Suprapubic skin (tissue), 4 donors: ENCODE measurements around the gene CDH13. TPM values are rescaled to one million over a fixed set of nuclear protein-coding genes. Genes with fewer than 3 reads are reported as not detected.

Experiments
- DNase-seq, 2 donors: peaks; one replicate each; pipeline ENCODE4 v3.0.0-alpha.2; 2019; ENCODE audit warnings: low spot score in 2 of 2
- H3K27ac ChIP-seq: fragments of 200-600 bp; sonication (generic); one replicate; pipeline ENCODE4 v1.5.1; 2019
- H3K27me3 ChIP-seq: fragments of 200-600 bp; sonication (generic); one replicate; pipeline ENCODE4 v1.5.1; 2019
- H3K36me3 ChIP-seq: fragments of 200-600 bp; sonication (generic); one replicate; pipeline ENCODE4 v1.5.1; 2019
- H3K4me1 ChIP-seq: fragments of 200-600 bp; sonication (generic); one replicate; pipeline ENCODE4 v1.5.1; 2019
- H3K4me3 ChIP-seq: fragments of 200-600 bp; sonication (generic); one replicate; pipeline ENCODE4 v1.5.1; 2019; ENCODE audit warnings: mild to moderate bottlenecking
- H3K9me3 ChIP-seq: fragments of 200-600 bp; sonication (generic); one replicate; pipeline ENCODE4 v1.5.1; 2019
- EP300 ChIP-seq: sonication (generic); formaldehyde crosslinking; IDR thresholded peaks from one replicate; pipeline ENCODE4 v1.6.1; 2017; ENCODE audit warnings: antibody characterized with exemption
- POLR2A ChIP-seq, 2 donors: fragments of 450-650 bp; IDR thresholded peaks; one replicate each; pipeline ENCODE4 v1.6.1; 2017; ENCODE audit warnings: antibody characterized with exemption in 2 of 2, mild to moderate bottlenecking in 2 of 2, moderate library complexity in 2 of 2
- POLR2AphosphoS5 ChIP-seq, 3 donors: sonication (generic); formaldehyde crosslinking; IDR thresholded peaks; one replicate each; pipeline ENCODE4 v1.6.1; 2017; ENCODE audit warnings: antibody characterized with exemption in 3 of 3
- WGBS: methylation state at CpG from one replicate; pipeline ENCODE4 v1.1.5; 2018; 5-methylcytosine and 5-hydroxymethylcytosine counted together
- total RNA-seq, 4 donors: library from RNA; depleted of rRNA; stranded (reverse); fragments of >200 nt; gene quantifications; one replicate each; pipeline ENCODE4 v1.1.0, GENCODE V29; 2016
- TF ChIP-seq, protein P1 (sequence below), 2 donors: fragments of 200-600 bp in 1 of 2; fragments of 450-650 bp in 1 of 2; sonication (generic) in 1 of 2; IDR thresholded peaks; one replicate each; pipeline ENCODE4 v1.5.1; 2016 to 2019; ENCODE audit warnings: antibody characterized with exemption in 2 of 2, mild to moderate bottlenecking in 1 of 2, moderate library complexity in 1 of 2

The CDH13 gene
- total RNA-seq, 4 donors from 2014 or later = 90.4 to 176 (median 139) TPM

DNA sequence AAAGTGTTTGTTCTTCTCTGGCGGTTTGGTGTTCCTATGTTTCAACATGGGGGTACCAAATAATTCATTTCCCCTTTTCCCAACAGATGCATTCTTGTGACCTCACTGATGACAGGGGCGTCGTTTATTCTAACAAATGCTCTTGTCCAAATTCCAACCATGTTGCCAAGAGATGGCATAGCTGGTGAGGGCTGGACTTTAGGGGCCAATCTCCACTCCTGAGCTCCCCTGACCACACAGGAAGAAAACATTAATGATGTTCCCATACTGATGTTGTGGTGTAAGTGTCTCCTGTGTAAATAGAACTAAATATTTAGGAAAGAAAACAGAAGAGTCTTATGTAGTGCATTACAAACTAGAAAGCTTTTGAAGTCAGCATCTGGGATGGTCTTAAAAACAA lies 431.6 kb downstream of the CDH13 start:
- Histone ChIP-seq H3K27ac (no peak overlapping the region), H3K36me3 (no peaks in the 10 kb centered on the region), H3K27me3 (no peaks in the 10 kb centered on the region), H3K4me1 (no peaks in the 10 kb centered on the region), H3K4me3 (no peak overlapping the region), H3K9me3 (no peaks in the 10 kb centered on the region)
- WGBS = 54% methylated on average over 3 of the region's 3 CpGs
- TF ChIP-seq POLR2AphosphoS5 (IDR thresholded peaks at IDR 0.05) (no peak), EP300 (no peak), POLR2A (IDR thresholded peaks at IDR 0.05) (no peak)
- TF ChIP-seq, protein P1, sequence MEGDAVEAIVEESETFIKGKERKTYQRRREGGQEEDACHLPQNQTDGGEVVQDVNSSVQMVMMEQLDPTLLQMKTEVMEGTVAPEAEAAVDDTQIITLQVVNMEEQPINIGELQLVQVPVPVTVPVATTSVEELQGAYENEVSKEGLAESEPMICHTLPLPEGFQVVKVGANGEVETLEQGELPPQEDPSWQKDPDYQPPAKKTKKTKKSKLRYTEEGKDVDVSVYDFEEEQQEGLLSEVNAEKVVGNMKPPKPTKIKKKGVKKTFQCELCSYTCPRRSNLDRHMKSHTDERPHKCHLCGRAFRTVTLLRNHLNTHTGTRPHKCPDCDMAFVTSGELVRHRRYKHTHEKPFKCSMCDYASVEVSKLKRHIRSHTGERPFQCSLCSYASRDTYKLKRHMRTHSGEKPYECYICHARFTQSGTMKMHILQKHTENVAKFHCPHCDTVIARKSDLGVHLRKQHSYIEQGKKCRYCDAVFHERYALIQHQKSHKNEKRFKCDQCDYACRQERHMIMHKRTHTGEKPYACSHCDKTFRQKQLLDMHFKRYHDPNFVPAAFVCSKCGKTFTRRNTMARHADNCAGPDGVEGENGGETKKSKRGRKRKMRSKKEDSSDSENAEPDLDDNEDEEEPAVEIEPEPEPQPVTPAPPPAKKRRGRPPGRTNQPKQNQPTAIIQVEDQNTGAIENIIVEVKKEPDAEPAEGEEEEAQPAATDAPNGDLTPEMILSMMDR (IDR thresholded peaks at IDR 0.05) = no peak
- no peak for DNase-seq

DNA sequence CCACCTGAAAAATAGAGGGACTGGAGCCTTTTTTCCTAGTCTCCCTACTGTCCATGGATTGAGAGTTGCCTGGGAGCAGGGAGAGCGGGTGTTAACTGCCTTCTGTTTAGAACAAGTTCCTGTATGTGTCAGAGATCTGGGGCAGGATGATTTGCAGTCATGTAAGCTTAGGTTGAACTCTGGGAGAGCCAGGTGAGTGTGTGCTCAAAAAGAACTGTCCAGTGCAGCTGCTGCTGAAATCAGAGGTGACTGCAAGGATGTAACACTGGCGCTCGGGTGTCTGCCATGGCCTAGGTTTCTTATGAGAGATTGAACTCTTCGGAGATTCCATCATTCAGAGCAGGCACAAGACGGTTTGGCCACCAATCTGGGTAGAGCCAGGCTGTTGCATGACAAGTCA lies 432.5 kb downstream of the CDH13 start:
- no peaks in the 10 kb centered on the region for H3K4me1 ChIP-seq
- no peaks in the 10 kb centered on the region for H3K9me3 ChIP-seq
- H3K4me3 ChIP-seq = no peak overlapping the region
- 94% methylated on average over 5 of the region's 5 CpGs for WGBS
- no peaks in the 10 kb centered on the region for H3K27me3 ChIP-seq
- no peaks in the 10 kb centered on the region for H3K36me3 ChIP-seq
- H3K27ac ChIP-seq = no peak overlapping the region
- no peak for DNase-seq
- no peak for TF ChIP-seq POLR2AphosphoS5 (IDR thresholded peaks at IDR 0.05)
- TF ChIP-seq EP300 = no peak
- no peak for TF ChIP-seq POLR2A (IDR thresholded peaks at IDR 0.05)

DNA sequence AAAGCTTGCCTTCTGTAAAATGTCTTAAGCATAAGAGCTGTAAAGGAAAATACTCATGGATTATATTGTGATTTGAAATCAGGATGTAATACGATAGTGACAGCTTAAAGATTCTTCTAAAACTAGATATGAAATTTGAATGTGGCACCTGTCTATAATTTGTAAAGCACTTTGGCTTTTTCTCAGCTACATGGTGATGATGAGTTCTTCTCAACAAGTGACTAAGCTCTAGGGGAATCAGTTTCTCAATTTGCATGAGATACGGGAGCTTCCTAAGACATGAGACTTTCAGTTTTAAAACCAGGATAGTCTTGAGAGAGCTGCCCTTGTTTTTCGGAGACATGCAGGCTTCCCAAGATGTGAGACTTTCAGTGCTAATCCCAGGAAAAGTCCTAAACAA lies 439.2 kb downstream of the CDH13 start:
- no peaks in the 10 kb centered on the region for H3K36me3 ChIP-seq
- no peak for DNase-seq
- 96% methylated on average over 3 of the region's 3 CpGs for WGBS
- H3K9me3 ChIP-seq = no peaks in the 10 kb centered on the region
- no peak overlapping the region for H3K27ac ChIP-seq
- no peaks in the 10 kb centered on the region for H3K4me1 ChIP-seq
- no peaks in the 10 kb centered on the region for H3K27me3 ChIP-seq
- TF ChIP-seq EP300 (no peak), POLR2A (IDR thresholded peaks at IDR 0.05) (no peak), POLR2AphosphoS5 (IDR thresholded peaks at IDR 0.05) (no peak)
- TF ChIP-seq, protein P1 (IDR thresholded peaks at IDR 0.05) = no peak
- no peak overlapping the region for H3K4me3 ChIP-seq

DNA sequence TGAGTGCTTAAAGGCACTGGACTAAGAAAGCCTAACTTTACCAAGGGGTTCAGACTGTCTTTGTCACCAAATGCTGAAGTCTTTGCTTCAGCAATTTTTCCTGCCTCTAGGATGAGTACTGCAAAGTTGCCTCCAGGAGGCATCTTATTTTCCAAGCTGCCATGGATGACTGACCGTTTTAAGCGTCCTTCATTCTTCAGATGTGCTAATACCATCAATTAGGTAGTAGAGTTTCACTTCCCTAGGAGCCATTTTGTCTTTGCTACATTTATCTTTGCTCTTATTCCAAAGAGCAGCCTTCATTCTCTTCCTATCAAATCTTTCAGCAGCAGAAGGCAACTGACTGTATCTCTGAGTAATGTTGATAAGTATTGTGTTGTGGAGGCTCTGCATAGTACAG lies 440.1 kb downstream of the CDH13 start:
- Histone ChIP-seq H3K4me3 (no peak overlapping the region), H3K36me3 (no peaks in the 10 kb centered on the region), H3K9me3 (no peaks in the 10 kb centered on the region), H3K27ac (no peak overlapping the region), H3K27me3 (no peaks in the 10 kb centered on the region), H3K4me1 (no peaks in the 10 kb centered on the region)
- TF ChIP-seq, protein P1 (IDR thresholded peaks at IDR 0.05) = no peak
- no peak for TF ChIP-seq POLR2A (IDR thresholded peaks at IDR 0.05)
- no peak for TF ChIP-seq EP300
- no peak for TF ChIP-seq POLR2AphosphoS5 (IDR thresholded peaks at IDR 0.05)
- WGBS = 95% methylated on average over 2 of the region's 2 CpGs
- no peak for DNase-seq

DNA sequence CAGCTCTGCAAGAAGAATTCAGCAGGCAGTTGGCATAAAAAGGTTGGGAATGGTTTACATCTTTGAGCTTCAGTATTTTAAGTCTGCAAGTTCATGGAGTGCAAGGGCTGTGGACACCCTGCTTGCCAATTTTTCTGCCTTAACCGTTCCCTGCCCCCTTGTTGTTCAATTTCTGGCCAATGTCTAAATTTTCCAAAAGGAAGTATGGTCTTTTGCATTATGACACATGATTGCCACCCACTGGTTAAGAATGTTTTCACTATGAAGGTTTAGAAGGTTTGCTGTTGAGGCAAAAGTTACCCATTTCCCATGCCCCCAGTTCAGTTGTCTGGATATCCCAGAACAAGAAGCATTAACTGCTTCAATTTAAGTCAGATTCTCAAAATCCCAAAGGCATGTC lies 441.9 kb downstream of the CDH13 start:
- H3K4me1 ChIP-seq = no peaks in the 10 kb centered on the region
- no peak overlapping the region for H3K27ac ChIP-seq
- WGBS = 27% methylated on average over 1 of the region's 1 CpG
- H3K27me3 ChIP-seq = no peaks in the 10 kb centered on the region
- TF ChIP-seq, protein P1 (IDR thresholded peaks at IDR 0.05) = no peak
- no peak for TF ChIP-seq EP300
- no peak for TF ChIP-seq POLR2AphosphoS5 (IDR thresholded peaks at IDR 0.05)
- no peak for TF ChIP-seq POLR2A (IDR thresholded peaks at IDR 0.05)
- H3K9me3 ChIP-seq = no peaks in the 10 kb centered on the region
- no peak overlapping the region for H3K4me3 ChIP-seq
- DNase-seq = no peak
- no peaks in the 10 kb centered on the region for H3K36me3 ChIP-seq
